IMR-90 (cell line): ENCODE results near the gene STK33. TPM values are rescaled to one million over a fixed set of nuclear protein-coding genes. Genes with fewer than 3 reads are reported as not detected.
"Not testable (repeated sequence)": the region's sequence is repeated elsewhere in the genome, so short reads cannot be mapped to it uniquely, and the experiment has no call there.

Source experiments
- ATAC-seq: fragments of 200-7000 bp; cut with Tn5 transposase; 2 replicates; pipeline ENCODE4 v1.9.1; 2020; ENCODE audit warnings: low read depth, mild to moderate bottlenecking, moderate library complexity
- BruUV-seq: library from RNA; stranded (reverse); fragments of 400-500 nt; replicated peaks from 2 replicates; lab custom pipeline; 2021; lab: Mats Ljungman, UMichigan
- CTCF ChIA-PET: fragments of 300-600 bp; formaldehyde crosslinking; extraction: SDS; loops from one replicate; lab custom pipeline; 2021; ENCODE audit warnings: antibody characterized with exemption; lab: Yijun Ruan, JAX
- POLR2A ChIA-PET: fragments of 300-600 bp; sonication (Branson Sonifier 250); formaldehyde crosslinking; loops from one replicate; lab custom pipeline; 2022; ENCODE audit warnings: antibody characterized with exemption; ENCODE audit not compliant: unreplicated experiment; lab: Charles Lee
- DNase-seq: peaks from one replicate; pipeline ENCODE4 v3.0.0; 2013
- H2AFZ ChIP-seq: replicated peaks from 2 replicates; pipeline ENCODE3; 2013; ENCODE audit warnings: low read length, mild to moderate bottlenecking; ENCODE audit not compliant: poor library complexity
- H2AK5ac ChIP-seq: 2 replicates; pipeline ENCODE4 v1.6.1; 2013; ENCODE audit warnings: low read depth, low read length, inconsistent platforms
- H2AK9ac ChIP-seq: replicated peaks from 2 replicates; pipeline ENCODE3; 2013; ENCODE audit warnings: mild to moderate bottlenecking, low read depth, low read length, moderate library complexity; ENCODE audit not compliant: poor library complexity
- H2BK120ac ChIP-seq: 2 replicates; pipeline ENCODE4 v1.6.1; 2013; ENCODE audit warnings: low read depth, low read length, inconsistent platforms
- H2BK15ac ChIP-seq: 3 replicates; pipeline ENCODE4 v1.6.1; 2013; ENCODE audit warnings: low read depth, low read length, inconsistent platforms
- H2BK20ac ChIP-seq: 2 replicates; pipeline ENCODE4 v1.6.1; 2013; ENCODE audit warnings: low read depth, mild to moderate bottlenecking, inconsistent platforms, low read length, moderate library complexity
- H2BK5ac ChIP-seq: 2 replicates; pipeline ENCODE4 v1.6.1; 2013; ENCODE audit warnings: mild to moderate bottlenecking, low read depth, low read length, inconsistent platforms; ENCODE audit not compliant: poor library complexity, severe bottlenecking
- H3K14ac ChIP-seq: replicated peaks from 2 replicates; pipeline ENCODE4 v1.6.1; 2013; ENCODE audit warnings: low read depth, low read length, inconsistent platforms
- H3K18ac ChIP-seq: 2 replicates; pipeline ENCODE4 v1.6.1; 2013; ENCODE audit warnings: low read depth, low read length, control low read depth
- H3K23ac ChIP-seq: 2 replicates; pipeline ENCODE4 v1.6.1; 2013; ENCODE audit warnings: low read depth, low read length, inconsistent platforms
- H3K27ac ChIP-seq: 2 replicates; pipeline ENCODE4 v1.5.1; 2013; ENCODE audit warnings: mild to moderate bottlenecking, control low read depth, low read length; ENCODE audit not compliant: insufficient read depth
- H3K27me3 ChIP-seq: 2 replicates; pipeline ENCODE4 v1.6.1; 2013; ENCODE audit warnings: low read length; ENCODE audit not compliant: control insufficient read depth, insufficient read depth
- H3K36me3 ChIP-seq: 2 replicates; pipeline ENCODE4 v1.6.1; 2013; ENCODE audit warnings: low read length, mixed read lengths; ENCODE audit not compliant: control insufficient read depth, insufficient read depth
- H3K4ac ChIP-seq: 2 replicates; pipeline ENCODE4 v1.6.1; 2013; ENCODE audit warnings: low read depth, low read length, inconsistent platforms
- H3K4me1 ChIP-seq: 2 replicates; pipeline ENCODE4 v1.6.1; 2013; ENCODE audit warnings: low read length, mixed read lengths; ENCODE audit not compliant: control insufficient read depth, insufficient read depth
- H3K4me2 ChIP-seq: 2 replicates; pipeline ENCODE4 v1.6.1; 2013; ENCODE audit warnings: low read depth, mild to moderate bottlenecking, control low read depth, low read length, moderate library complexity
- H3K4me3 ChIP-seq: 2 replicates; pipeline ENCODE4 v1.5.1; 2013; ENCODE audit warnings: low read depth, mild to moderate bottlenecking, control low read depth, low read length, moderate library complexity; ENCODE audit not compliant: insufficient read depth
- H3K56ac ChIP-seq: 2 replicates; pipeline ENCODE4 v1.6.1; 2013; ENCODE audit warnings: low read length, inconsistent platforms; ENCODE audit not compliant: insufficient read depth; ENCODE audit errors: extremely low read depth
- H3K79me1 ChIP-seq, 2 experiments: 2 replicates each; pipeline ENCODE4 v1.6.1; 2013; ENCODE audit warnings: low read length in 2 of 2, inconsistent platforms in 1 of 2, low read depth in 1 of 2
- H3K9ac ChIP-seq: 2 replicates; pipeline ENCODE4 v1.6.1; 2013; ENCODE audit warnings: low read depth, low read length, control low read depth
- H3K9me1 ChIP-seq: 2 replicates; pipeline ENCODE4 v1.6.1; 2013; ENCODE audit warnings: low read length, inconsistent platforms; ENCODE audit not compliant: insufficient read depth
- H3K9me3 ChIP-seq: 2 replicates; pipeline ENCODE4 v1.6.1; 2013; ENCODE audit warnings: low read length; ENCODE audit not compliant: control insufficient read depth, insufficient read depth
- H4K20me1 ChIP-seq: 2 replicates; pipeline ENCODE4 v1.6.1; 2013; ENCODE audit warnings: low read length, inconsistent platforms; ENCODE audit not compliant: insufficient read depth
- H4K5ac ChIP-seq: 2 replicates; pipeline ENCODE4 v1.6.1; 2013; ENCODE audit warnings: mild to moderate bottlenecking, low read depth, low read length, control low read depth
- H4K8ac ChIP-seq, 2 experiments: 2 replicates each; pipeline ENCODE4 v1.6.1; 2013; ENCODE audit warnings: low read depth in 2 of 2, low read length in 2 of 2, control low read depth in 1 of 2, inconsistent platforms in 1 of 2
- H4K91ac ChIP-seq: 2 replicates; pipeline ENCODE4 v1.6.1; 2013; ENCODE audit warnings: low read depth, low read length, inconsistent platforms; ENCODE audit not compliant: insufficient read depth
- FOS ChIP-seq: fragments of 150-350 bp; IDR thresholded peaks from 2 replicates; pipeline ENCODE4 v1.6.1; 2016; ENCODE audit warnings: low read depth, low read length
- RCOR1 ChIP-seq: IDR thresholded peaks from 2 replicates; pipeline ENCODE4 v1.6.1; 2012; ENCODE audit warnings: mild to moderate bottlenecking, low read length, improper control_type of control experiment; ENCODE audit not compliant: insufficient replicate concordance
- WGBS, 2 experiments: methylation state at CpG; one replicate each; pipeline versions ENCODE4 v1.1.5 to v1.1.7; 2013; ENCODE audit warnings: missing lambda C conversion rate in 2 of 2; ENCODE audit not compliant: insufficient read length in 1 of 2; ENCODE audit errors: extremely low coverage in 2 of 2; 5-methylcytosine and 5-hydroxymethylcytosine counted together
- dilution Hi-C: fragments of 300-500 bp; cut with HindIII; formaldehyde crosslinking; loops from one replicate; pipeline ENCODE4 v1.14.3; 2018; ENCODE audit warnings: low sequenced_read_pairs; ENCODE audit not compliant: unreplicated experiment
- in situ Hi-C: fragments of 300-500 bp; cut with MboI; formaldehyde crosslinking; loops from 3 replicates; pipeline ENCODE4 v1.14.3; 2019; ENCODE audit warnings: low sequenced_read_pairs, inconsistent platforms, mixed read lengths
- intact Hi-C: fragments of 100-400 bp; cut with micrococcal nuclease; formaldehyde crosslinking; loops from 2 replicates; pipeline ENCODE4 v1.10.0; 2022
- polyA plus RNA-seq, 3 experiments: library from polyadenylated mRNA; depleted of rRNA; stranded (reverse); fragments of >200 nt; gene quantifications; 2 replicates each; pipeline ENCODE4 v1.2.3, GENCODE V29; 2012; ENCODE audit warnings: low replicate concordance in 1 of 3
- total RNA-seq: library from RNA; depleted of rRNA; stranded (reverse); fragments of >200 nt; gene quantifications from 2 replicates; pipeline ENCODE4 v1.2.3, GENCODE V29; 2012

Gene STK33
- total and polyA plus RNA-seq, 2 of the 4 experiments (the other 2 are of a cell fraction) = 2.3 to 2.6 TPM

DNA sequence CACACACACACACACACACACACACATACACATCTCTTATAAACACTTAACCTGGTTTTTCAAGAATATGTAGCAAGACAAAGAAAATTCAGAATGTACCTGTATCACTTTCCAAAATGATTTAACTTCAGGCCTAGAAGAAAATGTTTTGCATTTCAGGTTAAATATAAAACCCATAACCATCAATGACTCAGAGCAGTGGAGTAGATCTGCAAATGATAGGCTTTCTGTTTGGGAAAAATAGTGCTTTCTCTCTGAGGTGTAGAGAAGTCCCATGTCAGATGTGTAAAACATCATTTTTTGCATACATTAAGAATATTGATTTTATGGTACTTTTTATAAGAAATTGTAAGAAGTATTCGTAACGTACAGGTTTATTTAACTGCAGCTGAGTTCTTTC is 116.9 kb downstream of the STK33 start:
- Histone ChIP-seq H3K9ac (no peak overlapping the region), H3K79me1 (no peaks in the 10 kb centered on the region), H3K4ac (no peak overlapping the region), H3K23ac (no peak overlapping the region), H3K4me2 (no peak overlapping the region), H3K4me3 (no peak overlapping the region), H3K9me3 (no peaks in the 10 kb centered on the region), H3K27ac (no peak overlapping the region), H2BK120ac (no peak overlapping the region), H2BK20ac (no peak overlapping the region), H4K91ac (no peak overlapping the region), H3K14ac (no peak overlapping the region), H4K5ac (no peak overlapping the region), H3K27me3 (no peaks in the 10 kb centered on the region), H3K9me1 (no peaks in the 10 kb centered on the region), H3K36me3 (no peaks in the 10 kb centered on the region), H3K4me1 (no peaks in the 10 kb centered on the region), H2BK5ac (no peak overlapping the region), H2AK5ac (no peak overlapping the region), H4K20me1 (no peaks in the 10 kb centered on the region), H2AFZ (no peak overlapping the region), H4K8ac (no peak overlapping the region), H2AK9ac (no peak overlapping the region), H3K18ac (no peak overlapping the region), H3K56ac (no peak overlapping the region), H2BK15ac (no peak overlapping the region)
- no CpG with 5 or more reads among the region's 2 CpGs for WGBS, 2 experiments
- ChIA-PET CTCF (no interaction called here), POLR2A (no interaction called here)
- no peak for DNase-seq
- in situ Hi-C loops = no loop called here
- TF ChIP-seq RCOR1 (no peak), FOS (no peak)
- dilution Hi-C loops = no loop called here
- intact Hi-C loops = no loop called here
- BruUV-seq = no TSS peak
- ATAC-seq = no peak

DNA sequence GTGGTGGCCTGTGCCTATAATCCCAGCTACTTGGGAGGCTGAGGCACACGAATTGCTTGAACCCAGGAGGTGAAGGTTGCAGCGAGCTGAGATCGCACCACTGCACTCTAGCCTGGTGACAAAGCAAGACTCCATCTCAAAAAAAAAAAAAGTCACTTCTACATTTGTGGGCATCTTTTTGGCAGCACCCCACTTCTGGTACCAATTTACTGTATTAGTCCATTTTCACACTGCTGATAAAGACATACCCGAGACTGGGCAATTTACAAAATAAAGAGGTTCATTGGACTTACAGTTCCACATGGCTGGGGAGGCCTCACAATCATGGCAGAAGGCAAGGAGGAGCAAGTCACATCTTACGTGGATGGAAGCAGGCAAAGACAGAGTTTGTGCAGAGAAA is 126.2 kb downstream of the STK33 start:
- not testable (repeated sequence) for H3K9me3 ChIP-seq

More for the DNA sequence above, 126.2 kb downstream of the STK33 start:
- H2AK5ac ChIP-seq, H3K36me3 ChIP-seq, H2AFZ ChIP-seq, H3K27ac ChIP-seq, H4K91ac ChIP-seq, H3K4ac ChIP-seq, H2BK20ac ChIP-seq, DNase-seq, H3K27me3 ChIP-seq, H4K20me1 ChIP-seq, H3K4me1 ChIP-seq, intact Hi-C loops, H4K8ac ChIP-seq, CTCF ChIA-PET, H4K5ac ChIP-seq, H2BK15ac ChIP-seq, H3K23ac ChIP-seq, H3K79me1 ChIP-seq, dilution Hi-C loops, H3K4me3 ChIP-seq, H3K9me1 ChIP-seq, POLR2A ChIA-PET, H3K56ac ChIP-seq, H3K9ac ChIP-seq, H3K4me2 ChIP-seq, H2BK5ac ChIP-seq, in situ Hi-C loops, BruUV-seq, H3K18ac ChIP-seq, ATAC-seq, H2BK120ac ChIP-seq, H2AK9ac ChIP-seq, H3K14ac ChIP-seq: not testable (repeated sequence)
- no CpG with 5 or more reads among the region's 5 CpGs for WGBS, 2 experiments
